Immature natural killer cell (primary cell): Measurements from ENCODE around the gene AGRP. TPM values are rescaled to one million over a fixed set of nuclear protein-coding genes. Genes with fewer than 3 reads are reported as not detected.

Source experiments
- polyA plus RNA-seq, 3 donors: library from polyadenylated mRNA; unstranded; fragments of 300-500 nt; fragmentation: Illumina TruSeq; gene quantifications; one replicate each; pipeline ENCODE4 v1.2.3, GENCODE V29; 2021

The AGRP gene
- polyA plus RNA-seq, 3 donors from 2014 or later = not detected

Other genes starting within 250 kb of the AGRP start
- gene FHOD1, start 236.1 kb downstream of the AGRP start, polyA plus RNA-seq = 1 to 10 TPM; 3.5 to 8.2 (median 4.8) TPM
- gene SLC9A5, start 234.6 kb downstream of the AGRP start, polyA plus RNA-seq = under 1 TPM in 1 of 3 donors, not detected in 2; 0.46 TPM
- gene PLEKHG4, start 204.0 kb downstream of the AGRP start, polyA plus RNA-seq = 1 to 10 TPM; 3.7 to 8.1 (median 5.3) TPM
- gene KCTD19, start 156.8 kb downstream of the AGRP start, polyA plus RNA-seq = not detected
- gene LRRC36, start 156.7 kb downstream of the AGRP start, polyA plus RNA-seq = not detected
- under 1 TPM in 2 of 3 donors, not detected in 1; 0.22 to 0.78 TPM for gene TPPP3, start 90.0 kb downstream of the AGRP start, polyA plus RNA-seq
- gene ZDHHC1, start 67.1 kb downstream of the AGRP start, polyA plus RNA-seq = under 1 TPM in 2 of 3 donors, not detected in 1; 0.64 to 0.71 TPM
- not detected for gene HSD11B2, start 52.4 kb downstream of the AGRP start, polyA plus RNA-seq
- gene ATP6V0D1, start 2.4 kb downstream of the AGRP start, polyA plus RNA-seq = 100 to 1,000 TPM; 192 to 330 (median 205) TPM
- 1 to 10 TPM; 2.0 to 7.5 (median 3.3) TPM for gene RIPOR1, start 45.3 kb upstream of the AGRP start, polyA plus RNA-seq
- gene CTCF, start 79.0 kb upstream of the AGRP start, polyA plus RNA-seq = 10 to 100 TPM; 24.8 to 60.4 (median 28.4) TPM
- gene CARMIL2, start 161.6 kb upstream of the AGRP start, polyA plus RNA-seq = 1 to 10 TPM; 1.4 to 4.1 (median 3.4) TPM
- 10 to 100 TPM; 31.0 to 51.2 (median 39.2) TPM for gene ACD, start 176.7 kb upstream of the AGRP start, polyA plus RNA-seq
- 10 to 100 TPM; 10.2 to 17.9 (median 10.3) TPM for gene PARD6A, start 177.4 kb upstream of the AGRP start, polyA plus RNA-seq
- gene ENKD1, start 183.2 kb upstream of the AGRP start, polyA plus RNA-seq = 1 to 10 TPM in 1 of 3 donors, under 1 TPM in 2; 0.43 to 1.9 (median 0.48) TPM
- 1 to 10 TPM; 2.7 to 6.2 (median 4.2) TPM for gene C16orf86, start 183.3 kb upstream of the AGRP start, polyA plus RNA-seq
- 1 to 10 TPM; 6.2 to 9.7 (median 7.4) TPM for gene GFOD2, start 235.8 kb upstream of the AGRP start, polyA plus RNA-seq